DOHH2 (cell line): ENCODE results near the gene ARFGAP2.

ENCODE experiments used
- H3F3A ChIP-seq: fragments of 200-600 bp; sonication (generic), shearing (Covaris generic); 2 replicates; pipeline ENCODE4 v1.6.0; 2016; ENCODE audit warnings: antibody characterized with exemption, mild to moderate bottlenecking; ENCODE audit not compliant: control insufficient read depth, insufficient read depth
- H3K27ac ChIP-seq: fragments of 200-600 bp; sonication (generic); 2 replicates; pipeline ENCODE4 v1.5.1; 2014; ENCODE audit warnings: low read depth, mild to moderate bottlenecking, low read length, moderate library complexity
- H3K27me3 ChIP-seq: fragments of 200-600 bp; sonication (generic); 2 replicates; pipeline ENCODE4 v1.6.1; 2014; ENCODE audit warnings: mild to moderate bottlenecking, low read length, mixed read lengths; ENCODE audit not compliant: control insufficient read depth
- H3K36me3 ChIP-seq: fragments of 200-600 bp; sonication (generic); 2 replicates; pipeline ENCODE4 v1.6.1; 2014; ENCODE audit warnings: mild to moderate bottlenecking, low read length, moderate library complexity, mixed read lengths; ENCODE audit not compliant: control insufficient read depth
- H3K4me1 ChIP-seq: fragments of 200-600 bp; sonication (generic); 2 replicates; pipeline ENCODE4 v1.6.1; 2014; ENCODE audit warnings: mild to moderate bottlenecking, low read length, mixed read lengths; ENCODE audit not compliant: control insufficient read depth
- H3K4me2 ChIP-seq: fragments of 200-600 bp; sonication (generic); 2 replicates; pipeline ENCODE4 v1.6.0; 2014; ENCODE audit warnings: mild to moderate bottlenecking, low read length, moderate library complexity
- H3K4me3 ChIP-seq: fragments of 200-600 bp; sonication (generic); 2 replicates; pipeline ENCODE4 v1.5.1; 2014; ENCODE audit warnings: mild to moderate bottlenecking, low read length, mixed read lengths
- H3K79me2 ChIP-seq: fragments of 200-600 bp; sonication (generic); 2 replicates; pipeline ENCODE4 v1.6.1; 2014; ENCODE audit warnings: mild to moderate bottlenecking, low read length, mixed read lengths; ENCODE audit not compliant: control insufficient read depth
- H3K9me2 ChIP-seq: fragments of 200-600 bp; sonication (generic); replicated peaks from 2 replicates; pipeline ENCODE4 v1.6.1; 2014; ENCODE audit warnings: mild to moderate bottlenecking, low read length, mixed read lengths; ENCODE audit not compliant: control insufficient read depth
- H3K9me3 ChIP-seq: fragments of 200-600 bp; sonication (generic); 2 replicates; pipeline ENCODE4 v1.6.1; 2014; ENCODE audit warnings: antibody characterized with exemption, low read length, mixed read lengths; ENCODE audit not compliant: control insufficient read depth, insufficient read depth
- H4K20me1 ChIP-seq: fragments of 200-600 bp; sonication (generic); 2 replicates; pipeline ENCODE4 v1.6.0; 2014; ENCODE audit warnings: low read depth, mild to moderate bottlenecking, antibody characterized with exemption, low read length, moderate library complexity; ENCODE audit not compliant: control insufficient read depth, insufficient read depth
- EZH2phosphoT487 ChIP-seq: fragments of 200-600 bp; sonication (generic); IDR thresholded peaks from 2 replicates; pipeline ENCODE4 v1.6.1; 2017; ENCODE audit warnings: borderline replicate concordance, mild to moderate bottlenecking, antibody characterized with exemption, low read length, moderate library complexity, mixed read lengths
- TF ChIP-seq, protein P1 (sequence below): fragments of 200-600 bp; sonication (generic); IDR thresholded peaks from one replicate; pipeline ENCODE4 v1.5.1; 2014; ENCODE audit warnings: antibody characterized with exemption, mild to moderate bottlenecking, low read depth, low read length; ENCODE audit not compliant: poor library complexity, severe bottlenecking

The ARFGAP2 gene

DNA sequence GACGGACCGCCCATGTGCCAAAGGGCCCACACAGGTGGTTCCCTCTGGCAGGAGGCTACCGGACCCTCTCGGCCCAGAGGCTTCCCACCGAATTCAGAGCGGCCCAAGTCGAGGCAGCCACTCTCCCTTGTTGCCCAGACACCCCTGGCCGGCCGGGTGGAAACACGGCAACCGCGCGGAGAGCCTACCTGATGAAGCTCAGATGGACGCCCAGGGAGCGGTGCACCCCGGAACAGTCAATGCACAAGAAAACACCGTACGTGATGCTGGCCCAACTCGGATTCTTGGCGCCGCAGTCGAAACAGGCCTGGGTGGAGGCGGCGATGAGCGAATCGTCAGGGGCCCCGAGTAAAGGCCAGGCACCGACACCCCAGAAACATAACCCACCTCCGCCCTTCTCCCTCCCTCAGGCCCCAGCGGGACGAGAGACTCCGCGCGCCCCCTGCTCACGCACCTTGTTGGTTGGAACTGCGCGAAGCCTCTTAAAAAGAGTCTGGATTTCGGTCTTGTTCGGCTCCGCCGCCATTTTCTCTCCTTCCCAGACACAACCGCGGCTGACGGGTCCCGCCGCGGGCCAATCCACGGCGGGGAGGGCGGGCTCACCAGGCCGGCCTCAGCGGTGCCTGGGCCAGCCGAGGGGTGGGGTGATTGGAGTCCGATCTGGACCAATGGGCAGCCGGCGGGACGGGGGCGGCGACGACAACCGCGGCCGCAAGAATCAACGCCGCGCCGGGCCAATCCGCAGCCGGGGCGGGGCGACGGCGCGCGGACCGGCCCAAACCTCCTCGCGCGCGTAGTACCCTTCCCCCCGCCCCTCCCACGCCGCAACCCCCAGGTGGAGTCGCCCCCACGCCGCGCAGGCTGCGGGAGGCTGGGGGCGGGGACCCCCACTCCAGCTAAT is at the start of gene ARFGAP2:
Gene ARFGAP2 (minus strand): TSS at position 552 of the 901 bp plus-strand sequence. CDS start 26 bp downstream, at position 526.
- Histone ChIP-seq H3K4me2 (peak within 1 kb of the TSS; percentile 95), H3K9me2 (no peaks in the 10 kb centered on the region), H3K27me3 (no peaks in the 10 kb centered on the region), H3F3A (no peaks in the 10 kb centered on the region), H3K36me3 (peaks cover 48% of the 10 kb centered on the region), H3K79me2 (peaks cover 50% of the 10 kb centered on the region), H3K27ac (peak within 1 kb of the TSS; percentile 68), H3K9me3 (no peaks in the 10 kb centered on the region), H4K20me1 (peaks cover 4% of the 10 kb centered on the region; the same call in 1 of the 2 replicates), H3K4me3 (peak within 1 kb of the TSS; percentile 81), H3K4me1 (peaks cover 20% of the 10 kb centered on the region)
- TF ChIP-seq, protein P1, sequence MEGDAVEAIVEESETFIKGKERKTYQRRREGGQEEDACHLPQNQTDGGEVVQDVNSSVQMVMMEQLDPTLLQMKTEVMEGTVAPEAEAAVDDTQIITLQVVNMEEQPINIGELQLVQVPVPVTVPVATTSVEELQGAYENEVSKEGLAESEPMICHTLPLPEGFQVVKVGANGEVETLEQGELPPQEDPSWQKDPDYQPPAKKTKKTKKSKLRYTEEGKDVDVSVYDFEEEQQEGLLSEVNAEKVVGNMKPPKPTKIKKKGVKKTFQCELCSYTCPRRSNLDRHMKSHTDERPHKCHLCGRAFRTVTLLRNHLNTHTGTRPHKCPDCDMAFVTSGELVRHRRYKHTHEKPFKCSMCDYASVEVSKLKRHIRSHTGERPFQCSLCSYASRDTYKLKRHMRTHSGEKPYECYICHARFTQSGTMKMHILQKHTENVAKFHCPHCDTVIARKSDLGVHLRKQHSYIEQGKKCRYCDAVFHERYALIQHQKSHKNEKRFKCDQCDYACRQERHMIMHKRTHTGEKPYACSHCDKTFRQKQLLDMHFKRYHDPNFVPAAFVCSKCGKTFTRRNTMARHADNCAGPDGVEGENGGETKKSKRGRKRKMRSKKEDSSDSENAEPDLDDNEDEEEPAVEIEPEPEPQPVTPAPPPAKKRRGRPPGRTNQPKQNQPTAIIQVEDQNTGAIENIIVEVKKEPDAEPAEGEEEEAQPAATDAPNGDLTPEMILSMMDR: no peak
- no peak for TF ChIP-seq EZH2phosphoT487

- peaks cover 14% of the 10 kb centered on the region for H3K4me1 ChIP-seq
- no peak overlapping the region for H3K4me3 ChIP-seq
- H3K27me3 ChIP-seq: no peaks in the 10 kb centered on the region
- no peaks in the 10 kb centered on the region for H3K9me2 ChIP-seq
- TF ChIP-seq EZH2phosphoT487: no peak
- TF ChIP-seq, protein P1: no peak
- H3K9me3 ChIP-seq: no peaks in the 10 kb centered on the region
- no peaks in the 10 kb centered on the region for H4K20me1 ChIP-seq
- peaks cover 9% of the 10 kb centered on the region for H3K36me3 ChIP-seq
- no peak overlapping the region for H3K4me2 ChIP-seq
- no peaks in the 10 kb centered on the region for H3K79me2 ChIP-seq
- H3F3A ChIP-seq: no peaks in the 10 kb centered on the region
- no peak overlapping the region for H3K27ac ChIP-seq
Measured at GRCh38 chr11:47225552-47226400, 49.1 kb upstream of the ARFGAP2 start.

DNA sequence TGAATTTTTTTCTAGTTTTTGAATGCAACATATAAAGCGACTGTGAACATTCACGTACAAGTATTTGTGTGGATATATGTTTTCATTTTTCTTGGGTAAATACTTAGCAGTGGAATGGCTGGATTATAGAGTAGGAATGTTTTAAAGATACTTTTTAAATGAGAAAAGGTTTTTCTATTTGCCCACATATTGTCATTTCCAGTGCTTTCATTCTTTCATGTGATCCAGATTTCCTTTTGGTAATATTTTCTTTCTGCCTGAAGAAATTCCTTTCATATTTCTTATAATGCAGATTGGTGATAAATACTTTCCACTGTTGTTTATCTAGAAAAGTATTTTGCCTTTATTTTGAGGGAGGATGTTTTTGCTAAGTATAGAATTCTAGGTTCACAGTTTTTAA is 46.0 kb upstream of the ARFGAP2 start:
- peaks cover 34% of the 10 kb centered on the region for H3K4me1 ChIP-seq
- no peaks in the 10 kb centered on the region; the same call in 1 of the 2 replicates for H3F3A ChIP-seq
- no peak overlapping the region for H3K4me3 ChIP-seq
- H3K9me2 ChIP-seq: no peaks in the 10 kb centered on the region
- no peaks in the 10 kb centered on the region for H4K20me1 ChIP-seq
- H3K27ac ChIP-seq: no peak overlapping the region
- H3K36me3 ChIP-seq: peaks cover 28% of the 10 kb centered on the region
- TF ChIP-seq, protein P1: no peak
- no peak for TF ChIP-seq EZH2phosphoT487
- H3K4me2 ChIP-seq: no peak overlapping the region
- H3K9me3 ChIP-seq: no peaks in the 10 kb centered on the region
- H3K27me3 ChIP-seq: no peaks in the 10 kb centered on the region
- peaks cover 4% of the 10 kb centered on the region; the same call in 1 of the 2 replicates for H3K79me2 ChIP-seq
